ENCODE data around the gene BPIFB6. TPM values are rescaled to one million over a fixed set of nuclear protein-coding genes. Genes with fewer than 3 reads are reported as not detected.

The BPIFB6 gene, protein sequence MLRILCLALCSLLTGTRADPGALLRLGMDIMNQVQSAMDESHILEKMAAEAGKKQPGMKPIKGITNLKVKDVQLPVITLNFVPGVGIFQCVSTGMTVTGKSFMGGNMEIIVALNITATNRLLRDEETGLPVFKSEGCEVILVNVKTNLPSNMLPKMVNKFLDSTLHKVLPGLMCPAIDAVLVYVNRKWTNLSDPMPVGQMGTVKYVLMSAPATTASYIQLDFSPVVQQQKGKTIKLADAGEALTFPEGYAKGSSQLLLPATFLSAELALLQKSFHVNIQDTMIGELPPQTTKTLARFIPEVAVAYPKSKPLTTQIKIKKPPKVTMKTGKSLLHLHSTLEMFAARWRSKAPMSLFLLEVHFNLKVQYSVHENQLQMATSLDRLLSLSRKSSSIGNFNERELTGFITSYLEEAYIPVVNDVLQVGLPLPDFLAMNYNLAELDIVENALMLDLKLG
- total RNA-seq = not detected

GRCh38 chr20:33031531-33031930, at the start of gene BPIFB6:
TSS of gene BPIFB6 (plus strand) at chr20:33031648. CDS start at chr20:33031648, 0 bp downstream.
- Histone ChIP-seq H3K27me3 (ENCODE audit: insufficient read depth, low read length) (no peaks in the 10 kb centered on the region), H3K4me3 (ENCODE audit: low read length) (no peak within 1 kb of the TSS), H3K9me3 (ENCODE audit: low read depth, low read length) (no peaks in the 10 kb centered on the region), H3K4me1 (ENCODE audit: insufficient read depth, low read length) (no peaks in the 10 kb centered on the region)

DNA sequence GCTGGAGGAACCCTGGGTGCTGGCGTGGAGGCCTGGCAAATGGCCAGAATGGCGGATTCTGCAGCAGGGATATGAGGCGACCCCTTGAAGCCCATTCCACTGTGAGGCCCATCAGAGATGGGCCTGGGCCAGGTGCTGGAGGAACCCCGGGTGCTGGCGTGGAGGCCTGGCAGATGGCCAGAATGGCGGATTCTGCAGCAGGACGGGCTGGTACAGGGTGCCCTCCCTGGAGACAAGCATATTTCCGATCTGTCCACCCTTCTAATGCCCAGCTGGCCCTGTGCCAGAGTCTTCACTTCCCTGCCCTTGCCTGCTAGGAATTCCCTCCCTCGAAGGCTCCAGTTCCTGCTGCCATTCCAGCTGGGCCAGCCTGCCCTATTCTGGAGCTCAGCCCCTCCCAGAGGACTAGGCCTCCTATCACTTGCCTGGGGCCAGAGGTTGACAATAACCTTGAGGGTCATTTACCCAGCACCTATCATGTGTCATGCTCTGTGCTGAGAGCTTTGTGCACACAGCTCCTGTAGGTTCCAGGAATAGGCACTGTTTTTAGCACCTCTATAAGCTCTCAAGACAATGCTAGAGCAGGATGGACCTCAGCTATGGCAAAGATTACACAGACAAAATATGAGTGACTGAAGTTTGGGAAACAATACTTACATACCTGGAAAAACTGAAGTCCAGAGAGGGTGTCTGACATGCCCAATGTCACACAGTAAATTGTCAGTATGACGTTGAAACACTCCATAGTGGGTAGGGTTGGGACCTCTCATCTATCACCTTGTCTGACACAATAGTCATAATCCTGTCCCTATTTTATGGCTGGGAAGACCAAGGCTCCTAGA, 48.6 kb upstream of the BPIFB6 start:
- Histone ChIP-seq H3K9me3 (ENCODE audit: low read depth, low read length) (no peaks in the 10 kb centered on the region), H3K27me3 (ENCODE audit: insufficient read depth, low read length) (no peaks in the 10 kb centered on the region), H3K4me3 (ENCODE audit: low read length) (no peak overlapping the region), H3K4me1 (ENCODE audit: insufficient read depth, low read length) (no peaks in the 10 kb centered on the region)

DNA sequence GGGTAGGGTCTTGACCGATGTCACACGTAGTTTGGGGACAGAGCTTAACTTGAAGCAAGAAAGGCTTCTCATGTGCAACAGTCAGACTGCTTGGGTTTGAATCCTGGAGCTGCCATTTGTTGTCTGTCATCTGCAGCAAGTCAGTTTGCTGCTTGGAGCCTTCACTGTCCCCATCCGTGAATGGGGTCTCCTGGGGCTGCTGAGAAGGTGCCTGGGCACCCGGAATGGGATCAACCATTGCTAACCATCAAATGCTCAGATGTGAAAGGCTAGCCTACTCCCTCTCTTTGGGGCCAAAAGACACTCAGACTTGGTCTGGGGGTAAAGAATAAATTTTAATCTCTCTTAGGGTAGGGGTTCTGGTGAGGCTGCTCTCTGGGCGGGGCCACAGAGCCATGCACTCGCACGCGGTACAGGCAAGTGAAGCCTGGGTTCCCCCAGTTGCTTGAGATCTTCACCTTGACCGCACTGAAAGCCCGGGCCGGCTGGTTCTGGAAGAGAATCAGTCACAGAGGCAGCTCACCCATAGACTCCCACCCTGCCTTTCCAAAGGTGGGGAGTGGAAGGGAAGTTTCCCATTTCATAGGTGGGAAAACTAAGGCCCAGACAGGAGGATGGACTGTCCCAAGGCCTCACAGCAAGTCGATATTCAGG, 47.9 kb upstream of the BPIFB6 start:
- no peak overlapping the region for H3K4me3 ChIP-seq (ENCODE audit: low read length)
- H3K27me3 ChIP-seq (ENCODE audit: insufficient read depth, low read length) = no peaks in the 10 kb centered on the region
- H3K4me1 ChIP-seq (ENCODE audit: insufficient read depth, low read length) = no peaks in the 10 kb centered on the region
- no peaks in the 10 kb centered on the region for H3K9me3 ChIP-seq (ENCODE audit: low read depth, low read length)

DNA sequence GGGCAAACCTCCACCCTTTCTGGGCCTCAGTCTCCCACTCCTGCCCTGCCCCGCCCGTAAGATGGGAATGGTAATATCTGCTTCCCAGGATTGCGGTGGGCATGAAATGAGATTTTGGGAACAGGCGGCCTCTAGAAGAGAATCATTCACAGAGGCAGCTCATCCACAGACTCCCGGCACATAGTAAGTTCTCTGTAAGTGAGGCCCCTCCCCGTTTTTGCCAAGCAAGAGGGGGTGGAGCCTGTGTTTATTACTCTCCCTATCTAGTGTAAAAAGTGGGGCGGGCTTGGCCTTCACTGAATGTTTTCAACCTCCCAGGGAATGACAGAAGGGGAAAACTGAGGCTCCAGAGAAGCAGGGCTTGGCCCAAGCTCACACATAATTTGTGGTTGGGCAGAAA, 47.3 kb upstream of the BPIFB6 start:
- no peak overlapping the region for H3K4me3 ChIP-seq (ENCODE audit: low read length)
- H3K4me1 ChIP-seq (ENCODE audit: insufficient read depth, low read length) = no peaks in the 10 kb centered on the region
- no peaks in the 10 kb centered on the region for H3K9me3 ChIP-seq (ENCODE audit: low read depth, low read length)
- no peaks in the 10 kb centered on the region for H3K27me3 ChIP-seq (ENCODE audit: insufficient read depth, low read length)

GRCh38 chr20:32984631-32985354, 46.7 kb upstream of the BPIFB6 start:
- Histone ChIP-seq H3K4me3 (ENCODE audit: low read length) (no peak overlapping the region), H3K9me3 (ENCODE audit: low read depth, low read length) (no peaks in the 10 kb centered on the region), H3K27me3 (ENCODE audit: insufficient read depth, low read length) (no peaks in the 10 kb centered on the region), H3K4me1 (ENCODE audit: insufficient read depth, low read length) (no peaks in the 10 kb centered on the region)

- Histone ChIP-seq H3K4me3 (ENCODE audit: low read length) (no peak overlapping the region), H3K4me1 (ENCODE audit: insufficient read depth, low read length) (no peaks in the 10 kb centered on the region), H3K27me3 (ENCODE audit: insufficient read depth, low read length) (no peaks in the 10 kb centered on the region), H3K9me3 (ENCODE audit: low read depth, low read length) (no peaks in the 10 kb centered on the region)
Observed at GRCh38 chr20:32985596-32985995, 45.9 kb upstream of the BPIFB6 start.

- no peaks in the 10 kb centered on the region for H3K27me3 ChIP-seq (ENCODE audit: insufficient read depth, low read length)
- H3K4me3 ChIP-seq (ENCODE audit: low read length) = no peak overlapping the region
Observed at GRCh38 chr20:32986331-32986966, 45.0 kb upstream of the BPIFB6 start.

DNA sequence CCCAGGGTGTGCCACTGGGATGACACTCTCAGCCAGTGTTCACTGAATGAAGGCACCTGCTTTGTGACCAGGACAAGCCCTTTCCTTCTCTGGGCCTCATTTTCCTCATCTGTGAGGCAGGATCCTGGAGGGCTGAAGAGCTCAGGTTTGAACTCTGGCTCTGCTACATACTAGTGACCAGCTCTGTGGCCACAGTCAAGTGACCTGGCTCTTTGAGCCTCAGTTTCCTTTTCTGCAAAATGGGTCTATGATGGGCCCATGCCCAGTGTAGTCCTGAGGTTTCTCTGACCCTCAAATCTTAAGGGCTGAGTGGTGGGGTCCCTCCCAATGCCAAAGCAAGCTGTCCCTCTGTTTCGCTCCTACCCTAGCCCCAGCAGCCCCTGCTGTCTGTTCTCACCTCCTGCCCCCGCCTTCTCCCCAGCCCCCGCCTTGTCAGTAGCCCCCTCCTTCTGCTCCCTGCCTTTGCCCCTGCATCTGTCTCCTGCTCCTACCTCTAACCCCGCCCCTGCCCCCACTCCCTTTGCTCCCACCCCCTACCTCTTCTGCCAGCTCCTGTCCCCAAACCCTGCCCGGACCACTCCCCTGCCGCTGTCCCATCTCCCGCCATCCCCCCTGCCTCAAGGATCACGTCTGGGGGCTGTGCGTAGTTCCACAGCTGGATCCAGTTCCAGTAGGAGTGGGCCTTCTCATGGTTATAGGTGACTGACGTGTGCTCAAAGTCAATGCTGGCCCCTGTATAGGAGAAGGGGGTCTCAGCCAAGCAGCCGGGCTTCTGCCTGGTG, 44.2 kb upstream of the BPIFB6 start:
- Histone ChIP-seq H3K4me3 (ENCODE audit: low read length) (no peak overlapping the region), H3K4me1 (ENCODE audit: insufficient read depth, low read length) (peaks cover 2% of the 10 kb centered on the region), H3K27me3 (ENCODE audit: insufficient read depth, low read length) (no peaks in the 10 kb centered on the region), H3K9me3 (ENCODE audit: low read depth, low read length) (no peaks in the 10 kb centered on the region)

More at GRCh38 chr20:32986331-32986966, 45.0 kb upstream of the BPIFB6 start:
- H3K9me3 ChIP-seq (ENCODE audit: low read depth, low read length) = no peaks in the 10 kb centered on the region
- peaks cover 2% of the 10 kb centered on the region for H3K4me1 ChIP-seq (ENCODE audit: insufficient read depth, low read length)

DNA sequence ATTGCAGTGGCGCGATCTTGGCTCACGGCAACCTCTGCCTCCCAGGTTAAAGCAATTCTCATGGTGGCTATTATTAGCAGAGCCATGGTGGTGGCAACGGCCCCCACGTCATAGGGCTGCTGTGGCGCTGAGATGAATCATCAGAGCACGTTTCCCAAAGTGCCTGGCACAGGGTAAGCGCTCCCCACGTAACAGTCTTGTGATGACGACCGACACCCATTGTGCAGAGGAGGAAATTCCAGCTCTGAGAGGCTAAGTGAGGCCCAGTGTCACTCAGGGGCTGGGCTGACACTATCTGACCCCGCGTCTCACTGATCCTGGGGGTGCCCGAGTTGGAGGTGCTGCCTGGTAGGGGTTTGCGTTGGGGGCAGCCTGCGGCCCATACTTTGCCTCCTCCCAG, 43.4 kb upstream of the BPIFB6 start:
- no peak overlapping the region for H3K4me3 ChIP-seq (ENCODE audit: low read length)
- no peaks in the 10 kb centered on the region for H3K9me3 ChIP-seq (ENCODE audit: low read depth, low read length)
- no peaks in the 10 kb centered on the region for H3K27me3 ChIP-seq (ENCODE audit: insufficient read depth, low read length)
- H3K4me1 ChIP-seq (ENCODE audit: insufficient read depth, low read length) = peaks cover 2% of the 10 kb centered on the region

- peaks cover 2% of the 10 kb centered on the region for H3K4me1 ChIP-seq (ENCODE audit: insufficient read depth, low read length)
- H3K9me3 ChIP-seq (ENCODE audit: low read depth, low read length) = no peaks in the 10 kb centered on the region
- no peaks in the 10 kb centered on the region for H3K27me3 ChIP-seq (ENCODE audit: insufficient read depth, low read length)
- no peak overlapping the region for H3K4me3 ChIP-seq (ENCODE audit: low read length)
Observed at GRCh38 chr20:32989507-32990283, 41.8 kb upstream of the BPIFB6 start.

- Histone ChIP-seq H3K9me3 (ENCODE audit: low read depth, low read length) (no peaks in the 10 kb centered on the region), H3K4me3 (ENCODE audit: low read length) (no peak overlapping the region), H3K27me3 (ENCODE audit: insufficient read depth, low read length) (no peaks in the 10 kb centered on the region), H3K4me1 (ENCODE audit: insufficient read depth, low read length) (peaks cover 2% of the 10 kb centered on the region)
Observed at GRCh38 chr20:32990426-32990825, 41.0 kb upstream of the BPIFB6 start.

- peaks cover 2% of the 10 kb centered on the region for H3K4me1 ChIP-seq (ENCODE audit: insufficient read depth, low read length)
- no peaks in the 10 kb centered on the region for H3K9me3 ChIP-seq (ENCODE audit: low read depth, low read length)
- H3K27me3 ChIP-seq (ENCODE audit: insufficient read depth, low read length) = no peaks in the 10 kb centered on the region
- no peak overlapping the region for H3K4me3 ChIP-seq (ENCODE audit: low read length)
Observed at GRCh38 chr20:32991383-32991782, 40.1 kb upstream of the BPIFB6 start.

All from mononuclear cell (primary cell).